Activated effector memory CD4-positive, alpha-beta T cell treated with anti-CD3 and anti-CD28 coated beads, Interleukin-2, amount 50 U/mL, for 16 hours (primary cell): ENCODE measurements around the gene ARHGEF33.

Experiments
- DNase-seq: peaks from one replicate; pipeline ENCODE4 v3.0.0-alpha.2; 2020

The ARHGEF33 gene

GRCh38 chr2:38889575-38889974 lies at the start of gene ARHGEF33:
Gene ARHGEF33 (plus strand): TSS chr2:38889875. CDS start chr2:38919448, 29,573 bp downstream.
- DNase-seq: no peak

- DNase-seq: no peak
Measured at GRCh38 chr2:38850045-38850444, 39.6 kb upstream of the ARHGEF33 start.

GRCh38 chr2:38856165-38856564 lies 33.5 kb upstream of the ARHGEF33 start:
- no peak for DNase-seq

GRCh38 chr2:38862476-38862875 lies 27.2 kb upstream of the ARHGEF33 start:
- no peak for DNase-seq

GRCh38 chr2:38863061-38863695 lies 26.5 kb upstream of the ARHGEF33 start:
- DNase-seq: no peak

- DNase-seq: no peak
Measured at GRCh38 chr2:38866773-38867443, 22.8 kb upstream of the ARHGEF33 start.

- DNase-seq: no peak
Measured at GRCh38 chr2:38871432-38871831, 18.2 kb upstream of the ARHGEF33 start.

GRCh38 chr2:38873763-38874162 lies 15.9 kb upstream of the ARHGEF33 start:
- DNase-seq: no peak

GRCh38 chr2:38875227-38875575 lies 14.5 kb upstream of the ARHGEF33 start:
- DNase-seq: no peak

GRCh38 chr2:38875576-38876367 lies 13.9 kb upstream of the ARHGEF33 start, which contains the start of the genes DHX57 and MORN2:
Gene DHX57 (minus strand): TSS chr2:38875934. CDS start chr2:38868405, 7,529 bp downstream.
Gene MORN2 (plus strand): TSS chr2:38875976.
- peak; percentile 93 for DNase-seq

GRCh38 chr2:38876407-38876806 lies 13.3 kb upstream of the ARHGEF33 start:
- no peak for DNase-seq

- no peak for DNase-seq
Measured at GRCh38 chr2:38886063-38886462, 3.6 kb upstream of the ARHGEF33 start.

GRCh38 chr2:38887347-38887746 lies 2.3 kb upstream of the ARHGEF33 start:
- no peak for DNase-seq

GRCh38 chr2:38887902-38888554 lies 1.6 kb upstream of the ARHGEF33 start:
- no peak for DNase-seq

GRCh38 chr2:38889045-38889444 lies 630 bp upstream of the ARHGEF33 start:
- DNase-seq: no peak

- no peak for DNase-seq
Measured at GRCh38 chr2:38892819-38893218, 3.1 kb downstream of the ARHGEF33 start.

GRCh38 chr2:38898256-38898655 lies 8.6 kb downstream of the ARHGEF33 start:
- no peak for DNase-seq

GRCh38 chr2:38900726-38901125 lies 11.1 kb downstream of the ARHGEF33 start:
- no peak for DNase-seq

- DNase-seq: no peak
Measured at GRCh38 chr2:38905251-38905650, 15.6 kb downstream of the ARHGEF33 start.

- no peak for DNase-seq
Measured at GRCh38 chr2:38907242-38907641, 17.6 kb downstream of the ARHGEF33 start.

GRCh38 chr2:38907743-38908562 lies 18.3 kb downstream of the ARHGEF33 start:
- no peak for DNase-seq

- DNase-seq: no peak
Measured at GRCh38 chr2:38909872-38910271, 20.2 kb downstream of the ARHGEF33 start.
